Measurements from ENCODE around the gene RNU7-1.

The RNU7-1 gene

DNA sequence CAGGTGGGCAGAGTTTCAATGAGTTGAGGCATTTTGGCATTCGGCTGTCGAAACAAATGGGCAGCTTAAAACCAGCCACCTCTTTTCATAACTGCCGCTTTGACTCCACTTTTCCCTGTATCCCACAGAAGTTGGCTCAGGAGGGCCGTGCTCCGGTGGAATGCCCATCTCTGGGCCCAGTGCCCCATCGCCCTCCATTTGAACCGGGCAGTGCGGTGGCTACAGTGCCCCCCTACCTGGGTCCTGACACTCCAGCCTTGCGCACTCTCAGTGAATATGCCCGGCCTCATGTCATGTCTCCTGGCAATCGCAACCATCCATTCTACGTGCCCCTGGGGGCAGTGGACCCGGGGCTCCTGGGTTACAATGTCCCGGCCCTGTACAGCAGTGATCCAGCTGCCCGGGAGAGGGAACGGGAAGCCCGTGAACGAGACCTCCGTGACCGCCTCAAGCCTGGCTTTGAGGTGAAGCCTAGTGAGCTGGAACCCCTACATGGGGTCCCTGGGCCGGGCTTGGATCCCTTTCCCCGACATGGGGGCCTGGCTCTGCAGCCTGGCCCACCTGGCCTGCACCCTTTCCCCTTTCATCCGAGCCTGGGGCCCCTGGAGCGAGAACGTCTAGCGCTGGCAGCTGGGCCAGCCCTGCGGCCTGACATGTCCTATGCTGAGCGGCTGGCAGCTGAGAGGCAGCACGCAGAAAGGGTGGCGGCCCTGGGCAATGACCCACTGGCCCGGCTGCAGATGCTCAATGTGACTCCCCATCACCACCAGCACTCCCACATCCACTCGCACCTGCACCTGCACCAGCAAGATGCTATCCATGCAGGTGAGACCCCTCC, 5.0 kb upstream of the RNU7-1 start:
- DNase-seq: no peak

DNA sequence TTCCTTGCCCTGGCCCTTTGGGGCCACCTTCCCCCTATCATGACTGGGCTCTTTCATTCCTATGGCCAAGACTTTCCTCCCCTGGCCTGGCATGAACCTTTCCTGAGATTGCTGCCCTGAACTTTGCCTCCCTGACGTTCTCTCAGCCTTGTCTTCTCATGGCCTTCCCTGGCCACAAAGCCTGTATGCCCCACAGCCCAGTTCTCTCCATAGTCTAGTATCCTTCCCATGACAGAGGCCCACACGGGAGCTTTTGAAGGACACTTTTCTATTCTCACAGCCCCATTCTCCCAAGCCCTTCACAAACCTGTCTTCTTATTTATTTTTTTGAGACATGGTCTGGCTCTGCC, 4.5 kb upstream of the RNU7-1 start:
- no peak for DNase-seq

DNA sequence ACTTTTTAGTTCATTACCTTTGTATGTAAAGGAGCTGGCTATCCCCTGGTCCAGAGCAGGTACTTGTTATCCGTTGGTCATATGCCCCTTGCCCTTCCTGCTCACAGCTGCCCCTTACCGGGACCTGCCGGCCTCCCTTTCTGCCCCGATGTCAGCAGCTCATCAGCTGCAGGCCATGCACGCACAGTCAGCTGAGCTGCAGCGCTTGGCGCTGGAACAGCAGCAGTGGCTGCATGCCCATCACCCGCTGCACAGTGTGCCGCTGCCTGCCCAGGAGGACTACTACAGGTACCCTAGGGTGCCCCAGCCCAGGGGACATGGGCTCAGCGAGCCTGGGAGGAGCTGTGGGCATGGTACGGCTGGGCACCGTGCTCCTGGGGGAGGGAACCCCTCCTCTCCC, 2.3 kb upstream of the RNU7-1 start:
- no peak for DNase-seq

DNA sequence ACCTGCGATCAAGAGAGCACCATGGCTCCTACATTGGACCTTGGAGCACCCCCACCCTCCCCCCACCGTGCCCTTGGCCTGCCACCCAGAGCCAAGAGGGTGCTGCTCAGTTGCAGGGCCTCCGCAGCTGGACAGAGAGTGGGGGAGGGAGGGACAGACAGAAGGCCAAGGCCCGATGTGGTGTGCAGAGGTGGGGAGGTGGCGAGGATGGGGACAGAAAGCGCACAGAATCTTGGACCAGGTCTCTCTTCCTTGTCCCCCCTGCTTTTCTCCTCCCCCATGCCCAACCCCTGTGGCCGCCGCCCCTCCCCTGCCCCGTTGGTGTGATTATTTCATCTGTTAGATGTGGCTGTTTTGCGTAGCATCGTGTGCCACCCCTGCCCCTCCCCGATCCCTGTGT, 1.8 kb upstream of the RNU7-1 start:
- no peak for DNase-seq

DNA sequence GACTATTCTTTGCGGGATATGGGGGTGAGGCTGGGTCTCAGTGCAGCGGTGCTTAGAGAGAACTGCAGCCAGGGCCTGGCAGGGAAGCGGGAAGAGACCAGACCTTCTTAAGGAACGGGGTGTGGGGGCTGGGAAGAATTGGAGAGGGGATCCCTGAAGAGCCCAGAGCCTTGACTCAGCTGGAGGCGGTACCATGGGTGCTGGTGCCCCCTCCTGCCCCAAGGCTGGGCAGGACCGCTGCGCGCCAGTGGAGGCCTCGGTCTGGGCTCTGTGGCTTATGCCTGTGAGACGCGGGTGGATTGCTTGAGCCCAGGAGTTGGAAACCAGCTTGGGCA, 1.3 kb upstream of the RNU7-1 start:
- DNase-seq: no peak

DNA sequence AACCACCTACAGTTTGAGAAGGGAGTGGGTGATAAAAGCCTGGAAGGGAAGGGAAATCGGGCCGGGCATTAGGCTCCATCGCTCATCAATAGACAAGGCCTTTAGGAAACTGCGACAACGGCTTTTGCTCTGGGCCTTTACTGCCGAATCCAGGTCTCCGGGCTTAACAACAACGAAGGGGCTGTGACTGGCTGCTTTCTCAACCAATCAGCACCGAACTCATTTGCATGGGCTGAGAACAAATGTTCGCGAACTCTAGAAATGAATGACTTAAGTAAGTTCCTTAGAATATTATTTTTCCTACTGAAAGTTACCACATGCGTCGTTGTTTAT, 261 bp upstream of the RNU7-1 start:
- DNase-seq: no peak

DNA sequence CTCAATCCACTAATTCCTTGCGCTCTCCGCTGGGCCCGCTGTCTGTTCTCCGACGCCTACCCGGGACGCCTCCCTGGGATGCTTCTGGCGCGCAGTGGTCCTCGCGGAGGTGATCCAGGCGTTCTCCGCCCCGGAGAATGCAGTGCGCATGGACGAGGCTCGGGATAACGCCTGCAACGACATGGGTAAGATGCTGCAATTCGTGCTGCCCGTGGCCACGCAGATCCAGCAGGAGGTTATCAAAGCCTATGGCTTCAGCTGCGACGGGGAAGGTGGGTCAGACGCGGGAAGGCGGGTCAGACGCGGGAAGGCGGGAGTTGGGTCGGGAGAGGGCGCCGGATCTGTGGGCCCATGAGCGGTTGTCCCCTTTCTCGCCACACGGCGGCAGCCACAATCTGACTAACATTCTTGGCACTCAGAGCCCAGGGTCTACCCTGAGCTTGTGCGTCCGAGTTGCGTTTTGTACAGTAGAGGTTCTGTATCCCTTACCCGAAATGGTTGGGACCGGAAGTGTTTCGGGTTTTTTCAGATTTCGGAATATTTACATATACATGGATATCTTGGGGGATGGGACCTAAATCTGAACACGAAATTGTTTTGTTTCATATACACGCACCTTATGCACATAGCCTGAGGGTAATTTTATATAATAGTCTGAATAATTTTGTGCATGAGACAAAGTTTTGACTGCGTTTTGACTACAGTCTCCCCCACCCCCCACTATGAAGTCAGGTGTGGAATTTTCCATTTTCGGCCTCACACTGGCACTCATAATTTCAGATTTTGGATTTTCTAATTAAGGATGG, 968 bp downstream of the RNU7-1 start:
- peak; percentile 64 for DNase-seq

DNA sequence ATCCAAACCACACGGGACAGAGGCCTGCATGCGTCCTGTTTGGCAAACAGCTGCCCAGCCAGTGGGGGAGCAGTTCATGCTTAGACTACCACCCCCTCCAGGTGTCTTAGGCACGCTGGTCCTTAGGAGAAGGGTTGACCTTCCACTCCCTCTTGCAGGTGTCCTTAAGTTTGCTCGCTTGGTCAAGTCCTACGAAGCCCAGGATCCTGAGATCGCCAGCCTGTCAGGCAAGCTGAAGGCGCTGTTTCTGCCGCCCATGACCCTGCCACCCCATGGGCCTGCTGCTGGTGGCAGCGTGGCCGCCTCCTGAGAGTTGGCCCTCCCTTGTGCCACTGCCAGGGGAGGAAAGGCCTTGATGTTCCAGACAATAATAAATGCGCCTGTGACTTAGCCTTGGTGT, 2.0 kb downstream of the RNU7-1 start:
- no peak for DNase-seq

DNA sequence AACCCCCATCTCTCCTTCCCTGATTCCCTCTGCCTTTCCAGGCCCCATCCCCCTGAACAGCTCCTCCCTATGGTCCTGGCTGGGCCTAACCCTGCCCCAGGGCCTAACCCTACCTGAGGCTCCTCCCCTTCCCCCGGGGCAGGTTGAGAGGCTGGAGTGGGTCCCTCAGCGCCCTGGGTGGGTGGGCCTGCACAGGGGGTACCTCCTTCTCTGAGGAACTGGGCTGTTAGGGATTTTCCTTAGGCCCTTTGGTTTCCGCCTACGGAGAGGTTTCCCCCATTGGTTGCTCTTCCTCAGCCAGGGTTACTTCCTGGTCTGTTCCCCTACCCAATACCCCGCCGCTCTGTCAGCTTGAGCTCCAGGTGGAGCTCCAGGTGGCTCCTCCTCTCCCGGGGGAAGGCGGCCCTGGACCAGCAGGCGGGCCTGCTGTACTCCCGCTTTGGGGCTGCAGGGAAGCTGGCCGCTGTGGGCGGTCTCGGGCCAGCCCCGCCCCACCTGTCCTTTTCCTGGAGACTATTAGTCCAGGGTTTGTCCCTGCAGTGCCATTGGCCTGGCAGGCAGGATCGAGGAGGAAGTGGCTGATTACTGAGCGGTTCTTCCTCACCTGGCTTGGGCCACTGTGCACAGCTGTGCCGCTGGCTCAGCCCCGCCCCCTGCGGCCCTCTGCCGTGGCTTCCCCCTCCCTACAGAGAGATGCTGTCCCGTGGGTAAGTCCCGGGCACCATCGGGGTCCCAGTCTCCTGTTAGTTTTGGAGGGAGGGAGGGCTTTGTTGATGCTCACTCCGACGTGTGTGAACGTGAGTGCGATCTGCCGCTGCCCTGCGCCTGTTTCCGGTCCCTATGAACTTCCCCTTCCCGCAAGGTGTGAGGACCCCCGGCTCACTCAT, 2.7 kb downstream of the RNU7-1 start:
- DNase-seq: peak; percentile 50

DNA sequence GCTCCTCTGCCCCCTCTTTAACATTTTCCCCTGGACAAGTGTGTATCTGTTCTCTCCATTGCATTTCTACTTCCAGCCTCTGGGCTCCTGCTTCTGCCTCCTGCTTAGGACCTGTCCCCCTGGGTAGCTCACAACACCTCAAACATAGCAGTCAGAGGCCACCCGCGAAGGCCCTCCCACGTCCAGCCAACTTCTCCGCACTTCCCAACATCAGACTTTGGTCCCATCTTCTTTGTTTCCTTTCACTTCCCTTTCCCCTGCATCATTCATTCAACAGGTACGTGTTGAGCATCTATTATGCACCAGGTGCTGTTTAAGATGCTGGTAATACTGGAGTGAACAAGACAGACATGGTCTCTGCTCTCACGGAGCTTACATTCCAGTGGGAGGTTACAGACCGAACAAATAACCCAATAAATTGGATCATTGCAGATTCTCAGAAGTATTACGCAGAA, 3.3 kb downstream of the RNU7-1 start:
- no peak for DNase-seq

DNA sequence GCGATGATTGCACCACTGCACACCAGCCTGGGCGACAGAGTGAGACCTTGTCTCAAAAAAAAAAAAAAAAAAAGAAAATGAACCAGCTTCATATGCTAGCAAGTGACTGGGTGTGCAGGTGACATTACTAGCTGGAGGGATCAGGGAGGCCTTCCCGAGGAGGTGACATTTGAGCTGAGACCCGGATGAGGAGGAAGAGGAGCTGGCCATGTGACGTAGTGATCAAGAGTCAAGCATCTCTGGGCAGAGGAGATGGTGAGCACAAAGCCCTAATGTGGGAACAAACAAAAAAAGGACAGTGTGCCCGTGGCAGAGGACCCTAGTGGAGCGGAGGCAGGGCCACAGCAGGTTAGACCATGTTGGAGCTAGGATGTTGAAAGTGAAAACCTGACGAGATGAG, 4.0 kb downstream of the RNU7-1 start:
- no peak for DNase-seq

DNA sequence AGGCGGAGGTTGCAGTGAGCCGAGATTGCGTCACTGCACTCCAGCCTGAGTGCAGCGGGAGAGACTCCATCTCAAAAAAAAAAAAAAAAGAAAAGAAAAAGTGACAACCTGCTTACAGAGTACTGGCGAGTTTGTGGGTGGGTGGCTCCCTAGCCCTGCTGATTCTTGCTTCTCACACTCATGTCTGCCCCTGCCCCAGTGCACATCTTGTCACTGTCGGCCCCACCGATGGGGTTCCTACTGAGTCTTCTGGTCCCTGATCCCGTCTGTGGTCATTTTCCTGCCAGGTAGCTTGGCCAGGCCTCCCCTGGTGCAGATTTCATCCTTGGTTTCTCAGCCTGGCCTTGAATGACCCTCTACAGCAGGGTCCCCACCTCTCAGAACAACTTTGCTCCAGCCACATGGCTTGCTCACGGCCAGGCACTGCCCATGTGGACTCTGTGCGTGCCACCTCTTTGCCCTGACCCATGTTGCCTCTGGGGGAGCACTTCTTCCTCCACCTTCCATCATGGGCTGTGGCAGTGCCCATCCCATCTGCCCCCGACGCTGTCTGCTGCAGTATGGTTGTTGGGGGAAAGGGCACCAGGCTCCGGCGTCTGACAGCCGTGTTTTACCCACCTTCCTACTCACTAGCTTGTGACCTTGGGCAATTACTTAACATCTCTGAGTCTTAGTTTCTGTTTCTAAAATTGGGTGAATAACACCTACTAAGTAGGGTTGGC, 5.4 kb downstream of the RNU7-1 start:
- no peak for DNase-seq

DNA sequence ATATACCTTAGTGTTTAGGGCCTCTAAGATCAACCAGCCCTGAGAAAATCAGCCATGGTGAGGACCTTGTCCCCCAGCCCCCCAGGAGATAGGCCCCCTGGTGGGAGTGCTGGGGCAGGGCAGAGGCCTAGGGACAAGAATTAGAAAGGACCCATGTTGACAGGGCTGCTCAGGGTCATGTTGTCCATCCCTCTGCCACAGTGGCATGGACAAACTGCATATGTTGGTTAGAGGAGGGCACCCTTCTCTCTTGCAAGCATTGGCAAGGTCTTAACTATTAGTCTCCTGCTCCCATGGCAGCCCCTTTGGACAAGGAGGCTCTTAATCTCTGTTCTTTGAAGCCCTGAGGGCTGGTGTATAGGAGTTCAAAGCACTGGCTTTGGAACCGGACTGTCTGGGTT, 6.8 kb downstream of the RNU7-1 start:
- no peak for DNase-seq

DNA sequence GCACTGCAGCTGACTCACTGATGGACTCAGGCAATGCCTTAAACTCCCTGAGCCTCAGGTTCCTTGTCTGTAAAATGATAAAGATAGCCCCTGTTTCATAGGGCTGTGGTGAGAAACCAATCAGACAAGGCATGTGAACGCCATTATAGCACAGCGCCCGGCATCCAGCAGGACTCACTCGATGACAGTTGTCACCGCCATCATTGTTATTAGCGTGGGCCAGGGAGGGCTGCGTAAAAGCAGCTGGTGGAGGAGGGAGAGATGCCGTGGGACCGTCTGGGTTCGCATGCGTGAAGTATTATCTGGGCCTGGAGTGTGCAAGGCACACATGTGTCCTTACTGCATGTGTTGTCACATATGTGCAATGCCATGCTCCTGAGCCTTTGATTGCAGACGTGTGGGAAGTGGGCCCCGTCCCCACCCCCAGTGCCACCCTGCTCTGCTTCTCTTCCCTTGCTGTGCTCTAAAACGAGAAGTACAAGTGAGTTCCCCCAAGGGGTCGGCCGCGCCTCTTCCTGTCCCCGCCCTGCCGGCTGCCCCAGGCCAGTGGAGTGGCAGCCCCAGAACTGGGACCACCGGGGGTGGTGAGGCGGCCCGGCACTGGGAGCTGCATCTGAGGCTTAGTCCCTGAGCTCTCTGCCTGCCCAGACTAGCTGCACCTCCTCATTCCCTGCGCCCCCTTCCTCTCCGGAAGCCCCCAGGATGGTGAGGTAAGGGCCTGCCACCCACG, 7.4 kb downstream of the RNU7-1 start, which contains the start of gene PTPN6:
Gene PTPN6 (plus strand): TSS at position 546 of the 730 bp plus-strand sequence. CDS start 157 bp downstream, at position 703.
- DNase-seq: peak; percentile 34

DNA sequence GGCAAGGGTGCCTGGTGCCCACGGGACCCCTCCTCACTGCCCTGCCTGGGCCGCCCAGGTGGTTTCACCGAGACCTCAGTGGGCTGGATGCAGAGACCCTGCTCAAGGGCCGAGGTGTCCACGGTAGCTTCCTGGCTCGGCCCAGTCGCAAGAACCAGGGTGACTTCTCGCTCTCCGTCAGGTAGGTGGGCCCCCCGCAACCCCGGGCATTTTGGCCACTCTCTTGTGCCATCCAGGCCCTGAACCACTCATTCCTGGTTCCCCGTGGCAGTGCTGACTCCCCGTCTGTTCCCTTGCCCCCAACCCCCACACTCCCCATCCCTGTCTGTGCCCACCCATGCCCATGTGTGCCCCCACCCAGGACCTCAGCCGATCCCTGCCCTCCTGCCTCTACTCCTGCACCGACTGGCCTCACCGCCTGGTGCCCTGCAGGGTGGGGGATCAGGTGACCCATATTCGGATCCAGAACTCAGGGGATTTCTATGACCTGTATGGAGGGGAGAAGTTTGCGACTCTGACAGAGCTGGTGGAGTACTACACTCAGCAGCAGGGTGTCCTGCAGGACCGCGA, 8.0 kb downstream of the RNU7-1 start:
- no peak for DNase-seq

DNA sequence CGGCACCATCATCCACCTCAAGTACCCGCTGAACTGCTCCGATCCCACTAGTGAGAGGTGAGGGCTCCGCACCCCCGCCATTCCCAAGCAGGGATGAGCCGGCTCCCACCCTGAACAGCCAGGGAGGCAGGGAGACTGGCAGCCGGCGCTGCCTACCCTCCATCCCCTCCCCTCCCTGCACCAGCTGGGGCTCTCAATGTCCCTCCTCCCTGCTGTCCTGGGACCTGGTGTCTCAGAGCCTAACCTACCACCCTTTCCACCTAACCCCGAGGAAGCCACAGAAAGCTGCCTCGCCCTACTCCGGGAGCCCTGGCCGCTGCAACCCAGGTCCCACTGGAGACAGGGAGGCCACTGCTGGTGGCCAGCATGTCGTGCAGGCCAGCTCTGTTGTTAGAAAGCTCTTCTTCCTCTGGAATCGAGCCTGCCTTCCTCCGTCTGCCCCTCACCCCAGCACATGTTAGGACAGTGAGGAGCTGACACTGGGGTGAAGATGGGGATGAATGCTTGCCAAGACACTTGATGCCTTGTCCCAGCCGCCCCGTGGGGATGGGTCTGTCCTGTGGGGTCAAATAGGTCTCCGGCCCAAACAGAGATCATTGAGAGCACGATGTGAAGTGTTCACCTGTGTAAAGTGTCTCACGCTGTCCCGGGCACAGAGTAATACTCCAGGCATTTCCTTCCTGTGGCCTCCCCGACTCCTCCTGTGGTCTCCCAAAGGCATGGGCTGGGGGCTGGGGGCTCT, 8.7 kb downstream of the RNU7-1 start:
- no peak for DNase-seq

DNA sequence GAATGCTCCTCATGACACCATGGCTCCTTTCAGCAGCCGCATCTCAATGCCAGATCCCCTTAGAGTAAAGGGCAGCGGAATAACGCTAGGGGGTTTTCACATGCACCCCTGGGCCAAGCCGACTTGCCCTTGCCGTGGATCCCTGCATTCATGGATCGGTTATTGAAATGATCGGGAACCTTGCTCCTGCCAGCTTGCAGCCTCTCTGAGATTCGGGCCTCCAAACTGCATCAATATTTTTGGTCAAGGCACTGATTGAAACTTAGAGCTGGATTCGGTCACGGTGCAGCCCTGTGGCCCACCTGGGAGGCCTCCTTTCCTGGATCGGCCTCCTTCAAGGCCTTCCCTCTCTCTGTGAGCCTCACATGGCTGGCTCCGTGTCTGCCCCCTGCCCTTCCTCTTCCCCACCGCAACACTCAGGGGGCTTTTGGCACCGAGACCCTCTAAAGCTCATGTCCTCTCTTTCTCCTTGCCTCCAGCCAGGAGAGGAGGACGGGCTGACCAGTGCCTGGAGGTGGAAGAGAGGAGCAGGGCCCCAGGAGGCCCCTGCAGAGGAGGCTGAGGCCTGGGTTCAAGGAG, 9.3 kb downstream of the RNU7-1 start:
- DNase-seq: no peak

DNA sequence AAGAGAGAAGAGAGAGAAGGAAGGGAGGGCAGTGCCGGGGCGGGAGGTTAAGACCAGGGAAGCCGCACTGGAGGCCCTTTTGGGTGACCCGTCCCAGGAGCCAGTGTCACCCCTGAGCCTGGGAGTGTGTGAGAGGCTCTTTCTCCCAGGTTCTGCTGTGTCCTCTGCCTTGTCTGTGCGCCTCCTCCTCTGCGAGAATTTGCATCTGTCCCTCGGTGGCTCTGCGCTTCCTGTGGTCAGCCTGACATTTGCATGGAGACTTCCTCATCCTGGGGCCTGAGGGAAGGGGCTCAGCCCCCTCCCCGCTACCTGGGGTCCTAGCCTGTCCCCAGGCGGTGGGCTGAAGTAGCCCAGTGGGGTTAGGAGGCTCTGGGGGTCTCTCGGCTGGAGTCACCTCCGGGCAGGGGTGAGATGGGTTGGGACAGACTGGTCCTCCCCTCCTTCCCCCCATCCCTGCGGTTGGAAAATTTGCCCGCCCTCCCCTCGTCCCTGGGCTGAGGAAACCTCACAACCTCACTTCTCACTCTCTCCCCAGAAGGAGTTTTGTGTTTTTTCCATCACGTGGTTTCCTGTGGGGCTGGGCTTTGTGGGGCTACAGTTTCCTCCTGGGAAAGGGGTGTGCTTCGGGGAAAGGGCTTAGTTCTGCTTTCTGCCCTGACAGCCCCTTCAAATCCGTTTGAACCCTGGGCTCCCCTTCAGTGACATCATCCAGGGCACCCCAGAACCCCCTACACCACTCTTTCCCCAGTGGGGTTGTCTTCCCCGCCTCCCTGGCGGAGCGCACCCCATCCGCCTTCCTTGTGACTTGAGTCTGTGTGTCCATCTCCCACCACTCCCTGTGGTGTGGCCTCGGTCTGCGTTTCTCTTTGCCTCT, 10.1 kb downstream of the RNU7-1 start:
- DNase-seq: peak; percentile 44

Measured in activated gamma-delta T cell (primary cell).